ENCODE data around the gene GALNT17. TPM values are rescaled to one million over a fixed set of nuclear protein-coding genes. Genes with fewer than 3 reads are reported as not detected.

Gene GALNT17
- total RNA-seq, 1 donor from 2014 or later, result 2.7 TPM

DNA sequence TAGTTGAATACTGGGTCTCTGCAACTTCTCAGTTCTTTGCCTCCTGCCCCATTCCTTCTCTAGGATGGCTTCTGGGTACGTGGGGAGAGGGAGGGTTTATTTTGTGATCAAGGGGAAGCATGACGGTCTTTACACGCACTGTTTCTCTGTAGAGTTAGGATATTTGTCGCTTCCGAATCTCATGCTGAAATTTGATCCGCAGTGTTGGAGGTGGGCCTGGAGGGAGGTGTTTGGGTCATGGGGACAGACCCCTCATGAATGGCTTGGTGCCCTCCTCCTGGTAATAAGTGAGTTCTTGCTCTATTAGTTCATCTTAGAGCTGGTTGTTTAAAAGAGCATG lies 311.2 kb downstream of the GALNT17 start:
- Mint-ChIP-seq H3K4me3 (no peak overlapping the region), H3K27ac (no peak overlapping the region), H3K4me1 (no peaks in the 10 kb centered on the region)

DNA sequence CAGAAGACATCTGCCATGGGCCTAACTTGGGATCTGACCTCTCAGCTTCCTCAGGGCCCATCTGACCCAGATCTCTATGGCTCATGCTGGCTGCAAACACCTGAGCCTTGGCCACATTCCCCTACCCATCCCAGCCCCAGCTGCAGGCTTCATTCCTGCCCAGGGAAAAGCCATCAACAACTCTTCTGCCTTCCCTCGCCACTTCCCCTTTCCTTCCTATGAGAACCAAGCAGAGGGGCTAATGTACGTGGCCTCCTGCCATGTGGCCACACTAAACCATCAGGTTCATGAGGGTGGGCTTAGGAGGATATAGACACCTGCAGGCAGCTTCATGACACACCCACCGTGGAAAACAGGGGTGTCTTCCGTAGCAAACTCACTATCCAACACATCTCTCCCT lies 312.2 kb downstream of the GALNT17 start:
- TF ChIP-seq CTCF (IDR thresholded peaks at IDR 0.05; ENCODE audit: unreplicated experiment), result no peak
- H3K9me3 Mint-ChIP-seq, result peaks cover 13% of the 10 kb centered on the region
- no peaks in the 10 kb centered on the region for H3K36me3 Mint-ChIP-seq
- no peak overlapping the region for H3K27ac Mint-ChIP-seq
- H3K27me3 Mint-ChIP-seq (ENCODE audit: low read depth), result peaks cover 1% of the 10 kb centered on the region
- no peak for DNase-seq (ENCODE audit: low spot score in 2 of 2, unreplicated experiment in 2 of 2)
- no peak overlapping the region for H3K4me3 Mint-ChIP-seq
- H3K4me1 Mint-ChIP-seq, result no peaks in the 10 kb centered on the region

More for the DNA sequence above, 311.2 kb downstream of the GALNT17 start:
- peaks cover 1% of the 10 kb centered on the region for H3K27me3 Mint-ChIP-seq (ENCODE audit: low read depth)
- TF ChIP-seq CTCF (IDR thresholded peaks at IDR 0.05; ENCODE audit: unreplicated experiment), result no peak
- H3K9me3 Mint-ChIP-seq, result peaks cover 9% of the 10 kb centered on the region
- no peak for DNase-seq (ENCODE audit: low spot score in 2 of 2, unreplicated experiment in 2 of 2)
- H3K36me3 Mint-ChIP-seq, result peaks cover 2% of the 10 kb centered on the region

GRCh38 chr7:71453630-71454029 lies 321.7 kb downstream of the GALNT17 start:
- no peak overlapping the region for H3K4me3 Mint-ChIP-seq
- peaks cover 6% of the 10 kb centered on the region for H3K27me3 Mint-ChIP-seq (ENCODE audit: low read depth)
- no peak for TF ChIP-seq CTCF (IDR thresholded peaks at IDR 0.05; ENCODE audit: unreplicated experiment)
- H3K4me1 Mint-ChIP-seq, result peaks cover 10% of the 10 kb centered on the region
- H3K27ac Mint-ChIP-seq, result no peak overlapping the region
- peaks cover 8% of the 10 kb centered on the region for H3K9me3 Mint-ChIP-seq
- H3K36me3 Mint-ChIP-seq, result no peaks in the 10 kb centered on the region
- DNase-seq (ENCODE audit: low spot score in 2 of 2, unreplicated experiment in 2 of 2), result no peak

DNA sequence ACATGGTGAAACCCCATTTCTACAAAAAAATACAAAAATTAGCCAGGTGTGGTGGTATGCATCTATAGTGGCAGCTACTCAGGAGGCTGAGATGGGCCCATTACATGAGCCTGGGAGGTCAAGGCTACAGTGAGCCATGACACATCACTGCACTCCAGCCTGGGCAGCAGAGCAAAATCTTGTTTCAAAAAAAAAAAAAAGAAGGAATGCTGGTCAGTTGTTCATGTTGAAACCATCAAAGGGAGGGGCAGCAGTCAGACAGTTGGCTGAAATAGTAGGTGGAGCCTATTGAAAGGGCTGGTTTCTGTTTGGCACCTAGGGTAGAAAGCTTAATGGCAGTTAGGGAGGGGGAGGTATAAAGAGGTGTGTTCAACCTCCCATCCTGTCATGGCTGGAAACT lies 323.0 kb downstream of the GALNT17 start:
- no peak for DNase-seq (ENCODE audit: low spot score in 2 of 2, unreplicated experiment in 2 of 2)
- Mint-ChIP-seq H3K4me3 (no peak overlapping the region), H3K27ac (no peak overlapping the region), H3K27me3 (ENCODE audit: low read depth) (peaks cover 8% of the 10 kb centered on the region), H3K36me3 (no peaks in the 10 kb centered on the region), H3K4me1 (peaks cover 10% of the 10 kb centered on the region), H3K9me3 (peaks cover 8% of the 10 kb centered on the region)
- no peak for TF ChIP-seq CTCF (IDR thresholded peaks at IDR 0.05; ENCODE audit: unreplicated experiment)

- no peak for DNase-seq (ENCODE audit: low spot score in 2 of 2, unreplicated experiment in 2 of 2)
- Mint-ChIP-seq H3K27ac (no peak overlapping the region), H3K4me3 (no peak overlapping the region), H3K36me3 (no peaks in the 10 kb centered on the region), H3K9me3 (peaks cover 8% of the 10 kb centered on the region), H3K27me3 (ENCODE audit: low read depth) (peaks cover 9% of the 10 kb centered on the region), H3K4me1 (peaks cover 8% of the 10 kb centered on the region)
- no peak for TF ChIP-seq CTCF (IDR thresholded peaks at IDR 0.05; ENCODE audit: unreplicated experiment)
These were observed 325.1 kb downstream of the GALNT17 start for GRCh38 chr7:71457021-71457420.
